ENCODE measurements around the gene ORAI2.

DNA sequence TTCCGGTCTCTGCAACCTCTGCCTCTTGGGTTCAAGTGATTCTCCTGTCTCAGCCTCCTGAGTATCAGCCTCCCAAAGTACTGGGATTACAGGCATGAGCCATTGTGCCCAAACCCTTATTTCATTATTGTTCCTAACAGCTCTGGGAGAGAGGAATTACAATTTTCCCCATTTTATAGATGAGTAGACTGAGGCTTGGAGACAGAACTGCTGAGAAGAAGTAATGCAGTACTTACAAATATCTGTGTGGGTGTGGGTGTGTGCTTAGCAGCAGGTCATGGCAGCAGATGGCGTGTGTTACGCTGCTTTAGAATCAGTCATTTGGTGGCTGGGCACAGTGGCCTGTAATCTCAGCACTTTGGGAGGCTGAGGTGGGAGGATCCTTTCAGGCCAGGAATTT is 29.8 kb upstream of the ORAI2 start:
- TF ChIP-seq EP300 (IDR thresholded peaks at IDR 0.05), result no peak
- TF ChIP-seq, protein P1, sequence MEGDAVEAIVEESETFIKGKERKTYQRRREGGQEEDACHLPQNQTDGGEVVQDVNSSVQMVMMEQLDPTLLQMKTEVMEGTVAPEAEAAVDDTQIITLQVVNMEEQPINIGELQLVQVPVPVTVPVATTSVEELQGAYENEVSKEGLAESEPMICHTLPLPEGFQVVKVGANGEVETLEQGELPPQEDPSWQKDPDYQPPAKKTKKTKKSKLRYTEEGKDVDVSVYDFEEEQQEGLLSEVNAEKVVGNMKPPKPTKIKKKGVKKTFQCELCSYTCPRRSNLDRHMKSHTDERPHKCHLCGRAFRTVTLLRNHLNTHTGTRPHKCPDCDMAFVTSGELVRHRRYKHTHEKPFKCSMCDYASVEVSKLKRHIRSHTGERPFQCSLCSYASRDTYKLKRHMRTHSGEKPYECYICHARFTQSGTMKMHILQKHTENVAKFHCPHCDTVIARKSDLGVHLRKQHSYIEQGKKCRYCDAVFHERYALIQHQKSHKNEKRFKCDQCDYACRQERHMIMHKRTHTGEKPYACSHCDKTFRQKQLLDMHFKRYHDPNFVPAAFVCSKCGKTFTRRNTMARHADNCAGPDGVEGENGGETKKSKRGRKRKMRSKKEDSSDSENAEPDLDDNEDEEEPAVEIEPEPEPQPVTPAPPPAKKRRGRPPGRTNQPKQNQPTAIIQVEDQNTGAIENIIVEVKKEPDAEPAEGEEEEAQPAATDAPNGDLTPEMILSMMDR (IDR thresholded peaks at IDR 0.05), result no peak
- TF ChIP-seq BHLHE40 (IDR thresholded peaks at IDR 0.05; ENCODE audit: low read depth, low read length), result no peak
